Measurements from ENCODE around the gene GLYAT.
"Not testable (repeated sequence)": the region's sequence is repeated elsewhere in the genome, so short reads cannot be mapped to it uniquely, and the experiment has no call there.

Gene GLYAT

DNA sequence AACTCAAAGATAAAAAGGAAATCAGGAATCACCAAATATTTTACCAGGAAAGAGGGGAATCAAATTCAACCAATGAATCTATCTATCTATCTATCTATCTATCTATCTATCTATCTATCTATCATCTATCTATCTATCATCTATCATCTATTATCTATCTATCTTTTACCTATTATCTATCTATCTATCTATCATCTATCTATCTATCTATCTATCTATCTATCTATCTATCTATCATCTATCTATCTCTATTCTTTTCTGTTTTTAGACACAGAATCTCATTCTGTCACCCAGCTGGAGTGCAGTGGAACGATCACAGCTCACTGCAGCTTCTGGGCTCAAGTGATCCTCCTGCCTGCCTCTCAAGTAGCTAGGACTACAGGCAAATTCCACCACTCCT, 54.2 kb downstream of the GLYAT start:
- DNase-seq (ENCODE audit: low read depth, low spot score), result not testable (repeated sequence)

DNA sequence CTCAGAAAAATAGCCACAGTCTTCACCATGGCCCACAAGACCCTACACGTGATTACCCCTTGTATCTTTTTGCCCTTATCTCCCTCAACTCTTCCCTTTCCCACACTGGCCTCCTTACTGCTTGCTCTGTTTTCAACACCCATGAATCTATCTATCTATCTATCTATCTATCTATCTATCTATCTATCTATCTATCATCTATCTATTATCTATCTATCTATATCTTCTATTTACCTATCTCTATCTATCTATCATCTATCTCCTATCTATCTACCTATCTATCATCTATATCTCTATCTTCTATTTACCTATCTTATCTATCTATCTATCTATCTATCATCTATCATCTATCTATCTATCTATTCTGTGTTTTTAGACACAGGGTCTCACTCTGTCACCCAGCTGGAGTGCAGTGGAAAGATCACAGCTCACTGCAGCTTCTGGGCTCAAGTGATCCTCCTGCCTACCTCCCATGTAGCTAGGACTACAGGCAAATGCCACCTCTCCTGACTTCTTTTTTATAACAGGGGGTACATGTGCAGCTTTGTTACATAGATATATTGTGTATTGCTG, 55.1 kb downstream of the GLYAT start:
- no peak for DNase-seq (ENCODE audit: low read depth, low spot score)

DNA sequence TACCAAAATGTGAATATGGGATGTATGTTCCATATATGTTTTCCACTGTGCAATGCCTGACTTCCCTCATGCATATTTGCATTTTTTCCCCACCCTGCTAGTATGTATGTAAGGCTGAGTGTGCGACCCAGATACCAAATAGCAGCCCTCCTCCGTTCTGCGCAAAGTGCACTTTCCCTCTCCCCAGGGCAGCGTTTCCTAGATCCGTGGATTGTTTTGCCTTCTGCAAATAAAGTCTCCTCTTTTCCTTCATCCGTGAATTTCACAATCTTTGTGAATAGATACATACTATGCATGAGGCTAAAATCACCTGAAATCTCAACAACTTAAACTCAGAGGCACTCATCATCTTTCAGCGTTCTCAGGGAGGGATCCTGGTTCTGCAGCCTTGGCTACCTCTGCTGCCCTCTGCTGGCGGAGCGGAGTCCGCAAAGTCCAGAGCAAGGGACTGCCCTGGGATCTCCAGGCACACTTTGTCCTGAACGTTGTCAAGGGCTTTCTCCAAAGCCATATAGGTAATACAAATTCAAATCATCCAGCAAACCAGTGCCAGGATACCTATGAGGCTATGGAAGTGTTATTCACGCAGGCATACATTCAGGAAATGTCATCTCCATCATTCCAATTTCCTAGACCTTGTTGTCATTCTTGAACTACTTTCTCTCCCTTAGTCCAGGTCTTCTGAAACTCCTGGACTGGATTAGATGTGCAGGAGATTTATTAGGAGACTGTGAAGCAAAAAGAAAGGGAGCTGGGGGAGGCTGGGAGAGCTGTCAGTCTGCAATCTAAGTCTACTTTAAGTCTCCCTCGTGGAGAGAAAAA, 56.2 kb downstream of the GLYAT start:
- no peak for DNase-seq (ENCODE audit: low read depth, low spot score)

DNA sequence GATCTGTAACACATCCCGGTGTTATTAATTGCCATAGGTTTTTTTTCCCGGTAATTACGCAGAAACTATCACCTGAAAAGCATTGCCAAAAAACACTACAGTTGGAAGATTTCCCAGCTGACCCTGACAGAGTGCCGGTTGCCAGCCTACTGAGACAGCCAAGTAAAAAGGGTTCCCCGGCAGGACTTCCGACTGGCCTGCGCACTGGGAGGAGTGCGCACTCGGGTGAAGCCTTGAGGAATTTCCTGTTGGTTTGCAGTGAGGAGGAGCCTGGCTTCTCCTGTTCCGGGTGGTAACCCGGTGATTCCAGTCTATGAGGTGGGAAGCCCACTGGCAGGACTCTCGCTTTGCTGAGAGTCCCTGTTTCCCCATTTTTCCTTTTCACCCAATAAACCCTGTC, 57.1 kb downstream of the GLYAT start:
- no peak for DNase-seq (ENCODE audit: low read depth, low spot score)

DNA sequence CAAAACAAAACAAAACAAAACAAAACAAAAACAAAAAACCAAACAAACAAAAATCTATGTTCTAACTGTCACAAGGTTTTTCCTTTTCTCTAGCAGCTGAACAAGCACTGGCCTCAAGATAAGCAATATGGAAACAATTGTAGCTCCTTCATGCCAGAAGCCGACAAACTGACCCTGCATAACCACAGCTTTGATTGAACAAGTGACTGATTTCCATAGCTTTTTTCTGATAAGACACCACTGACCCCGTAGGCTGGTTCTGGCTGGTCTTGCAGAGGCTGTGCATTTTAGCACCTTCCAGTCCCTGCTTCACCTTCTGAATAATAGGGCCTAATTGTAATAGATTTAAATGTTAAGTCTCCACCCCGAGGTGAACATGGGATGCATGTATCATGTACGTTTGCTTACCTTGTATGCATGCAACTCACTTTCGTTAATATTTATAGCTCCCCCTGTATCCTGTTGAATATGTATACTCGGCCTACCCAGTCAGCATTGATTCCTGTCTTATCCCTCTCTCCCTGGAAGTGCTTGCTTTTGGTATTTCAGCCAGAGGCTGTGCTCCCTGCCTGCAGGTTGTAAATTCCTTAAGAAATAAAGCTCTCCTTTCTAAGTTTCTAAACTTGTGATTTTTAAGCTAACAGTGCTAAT, 59.6 kb downstream of the GLYAT start:
- DNase-seq (ENCODE audit: low read depth, low spot score), result no peak

DNA sequence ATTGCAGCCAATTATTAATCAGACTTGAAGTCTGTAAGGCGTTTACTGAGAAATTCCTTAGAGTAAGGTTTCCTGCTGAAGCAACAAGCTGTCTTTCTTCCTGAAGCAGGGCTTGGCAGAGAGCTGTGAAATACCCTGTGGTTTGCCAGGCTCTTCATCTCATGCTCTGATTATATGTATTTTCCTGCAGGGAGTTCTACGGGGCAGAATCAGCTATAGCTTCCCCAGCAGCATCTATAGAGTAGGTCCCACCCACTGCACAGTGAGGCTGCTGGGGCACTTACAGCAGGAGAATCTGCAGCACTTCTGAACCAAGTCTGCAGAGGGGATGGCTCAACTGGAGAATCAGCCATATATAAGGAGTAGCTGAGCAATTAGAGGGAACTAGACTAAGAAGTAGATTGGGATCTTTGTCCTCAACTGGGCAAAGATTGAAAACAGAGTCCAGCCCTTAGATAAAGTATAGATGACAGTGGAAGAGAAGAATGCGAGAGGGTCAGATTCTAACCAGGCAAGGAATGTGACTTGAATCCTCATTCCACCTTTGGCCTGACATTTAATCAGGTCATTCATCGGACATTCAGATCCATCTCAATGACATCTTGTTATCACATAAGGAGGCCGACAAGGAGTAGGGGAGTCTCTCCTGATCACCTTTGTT, 71.7 kb downstream of the GLYAT start:
- no peak for DNase-seq (ENCODE audit: low read depth, low spot score)

DNA sequence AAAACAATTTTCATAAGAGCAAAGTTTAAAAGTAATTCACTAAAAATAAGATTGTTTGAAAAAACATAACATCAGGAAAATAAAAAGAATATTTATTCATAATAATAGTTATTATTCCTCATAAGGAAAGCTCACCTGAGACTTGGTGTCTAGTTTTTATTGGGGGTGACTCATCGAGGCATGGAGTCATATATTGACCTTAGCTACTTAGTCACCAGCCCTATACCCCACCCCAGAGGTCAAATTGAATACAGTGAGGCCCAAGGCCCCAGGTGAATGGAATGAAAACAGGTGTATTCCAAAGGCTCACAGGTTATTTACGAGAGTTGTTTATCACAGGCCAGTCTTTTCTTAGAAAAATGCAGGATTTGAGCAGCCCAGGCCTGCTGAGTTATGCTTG, 72.3 kb downstream of the GLYAT start:
- no peak for DNase-seq (ENCODE audit: low read depth, low spot score)
